ENCODE measurements around the gene GJA4.

The GJA4 gene

GRCh38 chr1:34839526-34840305 is 46.9 kb downstream of the GJA4 start:
- DNase-seq (ENCODE audit: low read depth in 2 of 2) = no peak

- no peak for DNase-seq (ENCODE audit: low read depth in 2 of 2)
Measured at GRCh38 chr1:34840426-34840825, 47.6 kb downstream of the GJA4 start.

GRCh38 chr1:34842073-34842472 is 49.3 kb downstream of the GJA4 start:
- no peak for DNase-seq (ENCODE audit: low read depth in 2 of 2)

- no peak for DNase-seq (ENCODE audit: low read depth in 2 of 2)
Measured at GRCh38 chr1:34842952-34843371, 50.2 kb downstream of the GJA4 start.

GRCh38 chr1:34843392-34844251 is 50.8 kb downstream of the GJA4 start:
- no peak for DNase-seq (ENCODE audit: low read depth in 2 of 2)

GRCh38 chr1:34844252-34844634 is 51.4 kb downstream of the GJA4 start:
- DNase-seq (ENCODE audit: low read depth in 2 of 2) = no peak

Measured in stimulated activated CD4-positive, alpha-beta T cell treated with anti-CD3 and anti-CD28 coated beads, Interleukin-15, amount 100 ng/mL, for 48 hours (primary cell).